Endodermal cell (in vitro differentiated cells): ENCODE measurements around the gene SHISA3. TPM values are rescaled to one million over a fixed set of nuclear protein-coding genes. Genes with fewer than 3 reads are reported as not detected.
A peak's percentile ranks its signal among the peaks of the same experiment; 100 is the strongest.

Experiments
- DNase-seq: peaks from one replicate; pipeline ENCODE4 v3.0.0-alpha.2; 2017
- H3K27ac ChIP-seq: 2 replicates; pipeline ENCODE4 v1.5.1; 2013; ENCODE audit warnings: mild to moderate bottlenecking, low read depth, low read length, moderate library complexity
- H3K27me3 ChIP-seq: 2 replicates; pipeline ENCODE4 v1.6.1; 2013; ENCODE audit warnings: mild to moderate bottlenecking, low read length, moderate library complexity; ENCODE audit not compliant: insufficient read depth, control insufficient read depth, poor library complexity, severe bottlenecking
- H3K36me3 ChIP-seq: 2 replicates; pipeline ENCODE4 v1.7.0; 2013; ENCODE audit warnings: mild to moderate bottlenecking, low read length, moderate library complexity; ENCODE audit not compliant: control insufficient read depth, insufficient read depth
- H3K4me1 ChIP-seq: one replicate; pipeline ENCODE4 v1.7.0; 2013; ENCODE audit warnings: low read length; ENCODE audit not compliant: control insufficient read depth, insufficient read depth
- H3K4me3 ChIP-seq: 2 replicates; pipeline ENCODE4 v1.5.1; 2013; ENCODE audit warnings: mild to moderate bottlenecking, low read length, moderate library complexity
- H3K9ac ChIP-seq: 2 replicates; pipeline ENCODE4 v1.6.1; 2013; ENCODE audit warnings: mild to moderate bottlenecking, low read length, moderate library complexity; ENCODE audit not compliant: poor library complexity, severe bottlenecking; ENCODE audit errors: extremely low read depth
- H3K9me3 ChIP-seq: 2 replicates; pipeline ENCODE4 v1.6.1; 2013; ENCODE audit warnings: mild to moderate bottlenecking, low read length, moderate library complexity; ENCODE audit not compliant: control insufficient read depth
- H3K27ac Mint-ChIP-seq: 2 replicates; pipeline ENCODE4 v1.8.0; 2020; ENCODE audit warnings: mixed read lengths
- H3K27me3 Mint-ChIP-seq: 2 replicates; pipeline ENCODE4 v1.8.0; 2021; ENCODE audit warnings: mild to moderate bottlenecking, mixed read lengths; ENCODE audit not compliant: insufficient read depth
- H3K36me3 Mint-ChIP-seq: 2 replicates; pipeline ENCODE4 v1.8.0; 2020; ENCODE audit warnings: low read depth, mixed read lengths
- H3K4me1 Mint-ChIP-seq: 2 replicates; pipeline ENCODE4 v1.8.0; 2020; ENCODE audit warnings: mixed read lengths
- H3K4me3 Mint-ChIP-seq: 2 replicates; pipeline ENCODE4 v1.8.0; 2020; ENCODE audit warnings: mild to moderate bottlenecking, moderate library complexity, mixed read lengths
- H3K9me3 Mint-ChIP-seq: 2 replicates; pipeline ENCODE4 v1.8.0; 2020; ENCODE audit warnings: mild to moderate bottlenecking, mixed read lengths
- CTCF ChIP-seq: fragments of 200-600 bp; sonication (generic); conservative IDR thresholded peaks from 2 replicates; pipeline ENCODE4 v1.5.0; 2021; ENCODE audit warnings: antibody characterized with exemption, mild to moderate bottlenecking
- WGBS, 2 experiments: methylation state at CpG; one replicate each; pipeline versions ENCODE4 v1.1.5 to v1.1.7; 2013; ENCODE audit warnings: missing lambda C conversion rate in 2 of 2, mixed read lengths in 1 of 2; ENCODE audit not compliant: insufficient coverage in 1 of 2, insufficient read length in 1 of 2; 5-methylcytosine and 5-hydroxymethylcytosine counted together
- total RNA-seq, 2 donors: library from RNA; stranded (reverse); fragmentation: NEBNext Ultra II Directional in 1 of 2; extraction: Animal tissue kit (Norgen Biotek cat#: 25700) in 1 of 2; gene quantifications; 2 replicates in 1 of 2; 3 replicates in 1 of 2; pipeline ENCODE4 v1.2.1, GENCODE V29; 2021

The SHISA3 gene
- total RNA-seq, 2 donors from 2014 or later, result 18.0 to 37.0 TPM

- no peaks in the 10 kb centered on the region for H3K9me3 Mint-ChIP-seq
- peaks cover 19% of the 10 kb centered on the region for H3K4me1 Mint-ChIP-seq
- H3K27ac Mint-ChIP-seq, result no peak overlapping the region
- Histone ChIP-seq H3K9ac (no peak overlapping the region), H3K36me3 (peaks cover 3% of the 10 kb centered on the region), H3K27ac (no peak overlapping the region), H3K9me3 (no peaks in the 10 kb centered on the region), H3K27me3 (no peaks in the 10 kb centered on the region), H3K4me1 (no peaks in the 10 kb centered on the region), H3K4me3 (no peak overlapping the region)
- peaks cover 10% of the 10 kb centered on the region for H3K36me3 Mint-ChIP-seq
- TF ChIP-seq CTCF, result no peak
- no CpG with 5 or more reads among the region's 1 CpG for WGBS, 2 experiments
- DNase-seq, result no peak
- H3K27me3 Mint-ChIP-seq, result peaks cover 48% of the 10 kb centered on the region
- no peak overlapping the region for H3K4me3 Mint-ChIP-seq
These were observed 18.0 kb downstream of the SHISA3 start for GRCh38 chr4:42415281-42415680.

- Histone ChIP-seq H3K27ac (no peak overlapping the region), H3K36me3 (peaks cover 5% of the 10 kb centered on the region), H3K4me1 (no peaks in the 10 kb centered on the region), H3K9ac (no peak overlapping the region), H3K9me3 (no peaks in the 10 kb centered on the region), H3K4me3 (no peak overlapping the region), H3K27me3 (no peaks in the 10 kb centered on the region)
- WGBS, 2 experiments, result 13 to 45% methylated on average over 1 to 3 of the region's 3 CpGs
- Mint-ChIP-seq H3K27me3 (peaks cover 53% of the 10 kb centered on the region), H3K4me1 (peaks cover 17% of the 10 kb centered on the region), H3K4me3 (no peak overlapping the region), H3K9me3 (no peaks in the 10 kb centered on the region), H3K27ac (no peak overlapping the region), H3K36me3 (peaks cover 12% of the 10 kb centered on the region)
- TF ChIP-seq CTCF, result no peak
- DNase-seq, result peak; percentile 59
These were observed 18.7 kb downstream of the SHISA3 start for GRCh38 chr4:42416017-42416416.

- Histone ChIP-seq H3K36me3 (peaks cover 10% of the 10 kb centered on the region), H3K27ac (no peak overlapping the region), H3K4me1 (no peaks in the 10 kb centered on the region), H3K27me3 (no peaks in the 10 kb centered on the region), H3K9me3 (no peaks in the 10 kb centered on the region), H3K9ac (no peak overlapping the region), H3K4me3 (no peak overlapping the region)
- no peaks in the 10 kb centered on the region for H3K9me3 Mint-ChIP-seq
- H3K27me3 Mint-ChIP-seq, result peaks cover 56% of the 10 kb centered on the region
- peaks cover 23% of the 10 kb centered on the region for H3K36me3 Mint-ChIP-seq
- no peak overlapping the region for H3K27ac Mint-ChIP-seq
- no peak overlapping the region for H3K4me3 Mint-ChIP-seq
- H3K4me1 Mint-ChIP-seq, result peaks cover 17% of the 10 kb centered on the region
- no peak for DNase-seq
- no peak for TF ChIP-seq CTCF
- 86 to 88% methylated on average over 3 of the region's 3 CpGs for WGBS, 2 experiments
These were observed 20.3 kb downstream of the SHISA3 start for GRCh38 chr4:42417550-42417949.
